Mammary epithelial cell (primary cell): Measurements from ENCODE around the gene VSTM2L.

ENCODE experiments used
- CTCF ChIP-seq, 2 donors: IDR thresholded peaks in 1 of 2; conservative IDR thresholded peaks in 1 of 2; 2 replicates each; pipeline ENCODE4 v1.5.1; 2011 to 2012; ENCODE audit warnings: inconsistent platforms in 2 of 2, low read length in 2 of 2, mild to moderate bottlenecking in 2 of 2, control low read depth in 1 of 2, low read depth in 1 of 2; ENCODE audit not compliant: insufficient read depth in 1 of 2; ENCODE audit errors: extremely low read depth in 1 of 2
- EZH2 ChIP-seq: IDR thresholded peaks from 2 replicates; pipeline ENCODE4 v1.6.1; 2012; ENCODE audit warnings: low read length, inconsistent platforms, borderline replicate concordance

- TF ChIP-seq CTCF (conservative IDR thresholded peaks at IDR 0.05 in 1 of 2, IDR thresholded peaks at IDR 0.05 in 1 of 2; ENCODE audit: extremely low read depth in 1 of 2, insufficient read depth in 1 of 2, low read depth in 1 of 2, low read length in 2 of 2) (no peak), EZH2 (no peak)
Measured at GRCh38 chr20:37943501-37944455, 40.9 kb downstream of the VSTM2L start.
